GM18861 (cell line): Measurements from ENCODE around the gene FOXA1.

Experiments
- ATAC-seq: cut with Tn5 transposase; IDR thresholded peaks from one replicate; pipeline ENCODE4 v1.9.1; 2021; ENCODE audit not compliant: unreplicated experiment

FOXA1 gene

GRCh38 chr14:37590428-37591139, 4.5 kb downstream of the FOXA1 start:
- no peak for ATAC-seq

DNA sequence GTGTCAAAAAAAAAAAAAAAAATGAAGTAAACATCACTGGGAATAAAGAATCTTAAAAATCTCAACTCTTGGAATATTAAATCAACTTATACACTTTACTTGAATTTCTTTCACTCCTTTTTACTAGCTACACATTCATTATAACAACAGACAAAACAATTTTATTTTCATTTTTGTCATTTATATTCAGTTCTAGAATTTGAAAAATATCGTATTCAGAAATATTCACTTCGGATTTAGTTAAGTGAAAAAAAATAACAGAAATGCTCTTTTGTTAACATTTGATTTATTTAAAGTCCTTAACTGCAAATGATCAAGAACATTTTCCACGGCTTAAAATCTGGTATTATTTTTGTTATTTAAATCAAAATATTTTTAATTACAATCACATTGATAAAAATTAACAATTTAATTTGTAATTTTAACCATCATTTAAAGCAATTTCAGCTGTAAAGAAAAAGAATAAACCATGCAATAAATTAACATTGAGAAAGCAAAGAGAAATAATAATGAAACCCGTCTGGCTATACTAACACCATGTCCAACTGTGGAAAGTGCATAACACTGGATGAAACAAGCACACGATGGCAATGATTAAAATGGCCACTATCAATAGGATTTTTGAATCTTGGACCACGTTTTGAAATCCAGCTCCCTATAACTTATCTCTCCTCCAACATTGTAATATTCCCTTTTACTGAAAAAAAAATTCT, 5.2 kb downstream of the FOXA1 start:
- no peak for ATAC-seq

GRCh38 chr14:37588956-37589714, 5.9 kb downstream of the FOXA1 start:
- ATAC-seq: no peak

GRCh38 chr14:37588667-37588955, 6.4 kb downstream of the FOXA1 start:
- no peak for ATAC-seq

GRCh38 chr14:37587881-37588666, 7.0 kb downstream of the FOXA1 start:
- ATAC-seq: no peak

GRCh38 chr14:37587131-37587803, 7.8 kb downstream of the FOXA1 start:
- no peak for ATAC-seq

DNA sequence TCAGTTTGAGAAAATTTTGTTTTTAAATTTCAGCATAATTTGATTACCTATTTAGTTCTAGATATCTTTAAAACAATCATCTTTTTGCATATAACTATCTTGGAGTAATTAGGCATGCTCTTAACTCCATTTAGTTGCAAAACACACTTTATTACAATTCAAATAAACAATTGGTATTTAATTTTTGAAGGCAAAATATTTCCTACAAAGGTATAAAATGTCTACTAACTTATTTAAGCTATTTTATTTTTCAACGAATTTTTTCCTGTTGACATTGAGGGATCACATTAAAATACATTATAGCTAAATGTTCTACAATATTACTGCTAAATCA, 8.3 kb downstream of the FOXA1 start:
- no peak for ATAC-seq

- ATAC-seq: no peak
Measured at GRCh38 chr14:37585971-37586796, 8.9 kb downstream of the FOXA1 start.

DNA sequence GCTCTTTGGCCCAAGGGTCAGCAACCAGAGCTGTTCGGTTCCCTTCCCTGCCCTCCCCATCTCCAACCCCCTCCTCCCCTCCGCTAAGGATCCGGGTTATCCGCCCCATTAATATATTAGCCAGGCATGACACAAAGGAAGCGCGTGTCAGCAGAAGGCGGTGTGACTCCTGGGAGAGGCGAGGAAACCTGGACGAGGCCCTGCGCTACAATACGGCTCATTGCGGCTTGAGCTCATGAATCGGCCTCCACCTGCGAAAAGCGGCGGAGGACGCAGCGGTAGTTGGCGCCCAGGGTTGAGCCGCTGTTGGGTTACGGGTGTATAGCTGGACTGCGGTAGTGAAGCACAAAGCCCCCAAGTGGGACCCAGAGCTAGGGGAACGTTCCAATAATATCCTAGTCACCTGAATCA, 9.9 kb downstream of the FOXA1 start:
- ATAC-seq: no peak

DNA sequence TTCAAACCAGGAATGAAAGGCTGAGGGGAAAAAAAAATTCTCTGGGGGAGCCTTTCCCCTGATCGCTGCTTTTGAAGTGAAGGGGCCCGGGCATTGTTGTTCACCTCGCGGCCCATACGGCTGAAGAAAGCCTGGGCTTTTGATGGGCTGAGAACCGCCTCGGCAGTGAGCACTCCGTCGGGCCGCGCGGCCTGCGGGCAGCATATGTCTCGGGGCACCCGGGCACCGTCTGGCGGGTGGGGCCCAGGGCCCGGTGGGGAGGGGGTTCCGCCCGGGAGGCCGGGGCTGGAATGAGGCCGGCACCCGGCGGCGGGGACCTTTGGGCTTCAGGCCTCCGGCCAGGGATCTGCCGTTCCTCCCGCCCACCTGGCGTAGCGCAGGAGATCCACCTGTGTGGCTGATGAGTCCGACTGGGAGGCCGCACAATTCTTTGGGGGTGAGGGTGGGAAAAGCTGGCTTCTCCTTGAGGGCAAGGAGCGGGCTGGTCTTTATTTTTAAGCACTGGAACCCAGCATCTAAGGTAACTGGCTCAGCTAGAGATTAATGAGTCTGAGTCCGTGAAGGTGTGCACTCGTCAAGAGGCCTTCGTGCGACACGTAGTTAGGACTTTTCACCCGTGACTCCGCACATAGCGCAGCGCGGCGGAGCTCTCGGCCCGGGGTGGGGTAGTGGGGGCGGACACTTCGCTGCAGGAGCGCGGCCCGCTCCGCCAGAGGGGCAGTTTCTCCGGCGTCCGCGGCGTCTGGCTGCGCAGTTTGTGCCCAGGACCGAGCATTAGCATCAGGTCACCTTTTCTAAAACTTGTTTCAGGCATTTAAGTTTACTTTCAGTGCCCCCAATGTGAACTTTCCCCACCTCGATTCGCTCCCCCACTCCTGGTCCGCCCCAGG, 10.6 kb downstream of the FOXA1 start:
- no peak for ATAC-seq

DNA sequence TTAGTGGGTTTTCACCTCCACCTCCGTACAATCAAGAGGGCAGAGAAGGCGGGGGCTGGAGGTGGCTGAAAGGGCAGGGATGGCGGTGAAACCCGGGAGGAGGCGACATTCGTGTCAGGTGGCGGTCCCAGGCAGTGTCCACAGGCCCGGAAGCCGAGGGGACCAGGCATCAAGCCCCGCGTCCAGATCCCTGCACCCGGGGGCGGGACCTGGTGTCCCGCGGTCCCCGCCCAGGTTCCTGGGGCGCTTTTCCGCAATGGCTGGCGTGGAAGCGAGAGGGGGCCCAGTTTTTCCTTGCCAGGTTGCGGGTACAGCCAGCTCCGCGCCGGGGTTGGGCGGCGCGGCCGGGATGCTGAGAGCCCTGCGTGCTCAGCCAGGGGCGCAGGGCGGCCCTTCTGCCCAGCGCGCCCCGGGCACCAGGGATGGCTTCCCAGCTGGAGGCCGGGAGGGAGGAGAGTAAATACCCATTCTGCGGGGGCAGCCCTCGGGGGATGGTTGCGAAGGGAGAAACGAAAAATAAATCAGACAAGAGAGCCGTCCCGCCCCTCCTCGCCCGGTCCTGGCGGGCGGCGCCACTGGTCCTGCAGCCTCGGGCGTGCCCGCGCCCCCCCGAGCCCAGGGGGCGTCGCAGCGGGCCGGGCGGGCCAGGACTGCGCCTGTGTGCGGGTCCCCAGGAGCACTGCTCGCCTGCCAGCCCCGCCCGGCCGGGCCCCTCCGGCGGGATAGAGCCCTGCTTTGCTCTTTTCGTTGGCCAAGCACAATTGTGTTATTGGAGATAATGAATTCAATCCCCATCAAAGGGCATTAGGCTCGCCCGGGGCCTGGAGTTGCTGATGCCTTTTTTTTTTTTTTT, 11.5 kb downstream of the FOXA1 start:
- ATAC-seq: no peak

- ATAC-seq: no peak
Measured at GRCh38 chr14:37580146-37580545, 14.9 kb downstream of the FOXA1 start.

- ATAC-seq: no peak
Measured at GRCh38 chr14:37579274-37579673, 15.8 kb downstream of the FOXA1 start.

- ATAC-seq: no peak
Measured at GRCh38 chr14:37573356-37573755, 21.7 kb downstream of the FOXA1 start.

GRCh38 chr14:37571391-37571790, 23.7 kb downstream of the FOXA1 start:
- no peak for ATAC-seq

GRCh38 chr14:37569729-37570128, 25.3 kb downstream of the FOXA1 start:
- no peak for ATAC-seq

DNA sequence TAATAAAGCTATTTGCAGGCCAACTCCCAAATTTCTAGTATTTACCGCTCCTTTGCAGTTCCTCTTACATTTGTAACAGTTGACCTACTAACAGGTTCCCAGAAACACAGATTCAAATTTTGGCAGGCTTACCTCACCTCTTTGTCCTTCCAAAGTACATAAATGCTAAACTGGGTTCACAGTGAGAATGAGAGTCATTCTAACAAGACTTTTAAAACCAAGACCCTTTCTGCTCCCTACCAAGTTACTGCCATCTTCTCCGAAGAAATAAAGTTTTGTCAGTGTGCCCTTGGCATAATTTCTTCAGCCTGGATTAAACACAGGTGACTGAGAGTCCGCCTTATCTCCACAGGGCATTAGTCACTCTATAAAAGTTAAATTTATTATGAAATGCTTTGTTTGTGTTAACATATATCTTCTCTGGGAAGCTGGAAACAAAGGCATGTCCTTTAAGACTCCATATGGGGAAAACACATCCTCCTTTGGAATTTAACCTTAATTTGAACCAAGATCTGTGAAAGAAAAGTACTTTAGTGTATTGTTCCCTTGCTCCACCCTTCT, 28.2 kb downstream of the FOXA1 start:
- no peak for ATAC-seq

DNA sequence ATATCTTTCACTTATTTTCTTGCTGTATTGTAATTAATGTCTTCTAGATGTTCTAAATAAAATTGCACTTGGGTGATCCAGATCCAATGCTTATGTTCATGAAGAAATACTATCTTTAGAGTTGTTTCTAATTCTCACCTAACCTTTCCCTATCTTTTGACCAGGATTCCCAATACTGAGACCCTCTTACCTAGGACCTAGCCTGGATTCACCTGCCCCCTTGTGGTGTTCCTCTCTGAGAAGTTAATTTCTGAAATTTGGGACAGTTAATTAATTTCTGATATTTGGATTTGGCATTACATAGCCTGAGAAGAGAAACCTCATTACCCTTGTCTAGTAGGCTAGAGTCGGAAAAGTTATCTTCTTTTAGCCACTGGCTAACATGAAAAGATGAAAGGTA, 29.5 kb downstream of the FOXA1 start:
- no peak for ATAC-seq
